Cardiac fibroblast (primary cell): ENCODE data around the gene DDRGK1.
A peak's percentile ranks its signal among the peaks of the same experiment; 100 is the strongest.

Experiments
- DNase-seq, 2 donors: peaks; one replicate each; pipeline versions ENCODE4 v3.0.0 to v3.0.0-alpha.2; 2010; ENCODE audit warnings: low read depth in 2 of 2
- H3K4me3 ChIP-seq, 2 donors: replicated peaks in 1 of 2; 1 replicate in 1 of 2; 2 replicates in 1 of 2; pipeline ENCODE4 v1.5.1; 2011; ENCODE audit warnings: low read depth in 2 of 2, low read length in 2 of 2, mild to moderate bottlenecking in 2 of 2, moderate library complexity in 1 of 2
- TF ChIP-seq, protein P1 (sequence below): IDR thresholded peaks from one replicate; pipeline ENCODE4 v1.5.1; 2011; ENCODE audit warnings: low read depth, mild to moderate bottlenecking, low read length, inconsistent platforms

Gene DDRGK1

DNA sequence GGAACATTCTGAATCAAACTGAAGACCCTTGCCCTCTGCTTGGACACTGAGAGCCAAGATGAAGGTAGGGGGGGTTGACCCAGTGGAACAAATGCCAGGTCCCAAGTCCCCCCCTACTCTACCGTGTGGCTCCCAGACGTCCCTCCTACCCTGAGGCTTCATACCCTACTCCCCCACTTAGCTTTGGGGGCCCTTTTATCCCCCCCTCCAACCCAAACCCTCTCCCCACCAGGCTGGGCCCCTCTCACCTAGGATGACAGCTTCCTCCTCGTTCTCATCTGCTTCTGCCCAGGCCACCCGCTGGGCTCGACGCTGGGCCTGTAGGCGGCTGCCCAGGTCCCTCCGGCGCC lies 1.5 kb downstream of the DDRGK1 start:
- H3K4me3 ChIP-seq, result peak overlapping the region; percentile 73 to 93
- TF ChIP-seq, protein P1, sequence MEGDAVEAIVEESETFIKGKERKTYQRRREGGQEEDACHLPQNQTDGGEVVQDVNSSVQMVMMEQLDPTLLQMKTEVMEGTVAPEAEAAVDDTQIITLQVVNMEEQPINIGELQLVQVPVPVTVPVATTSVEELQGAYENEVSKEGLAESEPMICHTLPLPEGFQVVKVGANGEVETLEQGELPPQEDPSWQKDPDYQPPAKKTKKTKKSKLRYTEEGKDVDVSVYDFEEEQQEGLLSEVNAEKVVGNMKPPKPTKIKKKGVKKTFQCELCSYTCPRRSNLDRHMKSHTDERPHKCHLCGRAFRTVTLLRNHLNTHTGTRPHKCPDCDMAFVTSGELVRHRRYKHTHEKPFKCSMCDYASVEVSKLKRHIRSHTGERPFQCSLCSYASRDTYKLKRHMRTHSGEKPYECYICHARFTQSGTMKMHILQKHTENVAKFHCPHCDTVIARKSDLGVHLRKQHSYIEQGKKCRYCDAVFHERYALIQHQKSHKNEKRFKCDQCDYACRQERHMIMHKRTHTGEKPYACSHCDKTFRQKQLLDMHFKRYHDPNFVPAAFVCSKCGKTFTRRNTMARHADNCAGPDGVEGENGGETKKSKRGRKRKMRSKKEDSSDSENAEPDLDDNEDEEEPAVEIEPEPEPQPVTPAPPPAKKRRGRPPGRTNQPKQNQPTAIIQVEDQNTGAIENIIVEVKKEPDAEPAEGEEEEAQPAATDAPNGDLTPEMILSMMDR, result no peak
- no peak for DNase-seq

GRCh38 chr20:3199976-3200755 lies 4.3 kb downstream of the DDRGK1 start:
- TF ChIP-seq, protein P1, result no peak
- no peak for DNase-seq
- no peak overlapping the region for H3K4me3 ChIP-seq

DNA sequence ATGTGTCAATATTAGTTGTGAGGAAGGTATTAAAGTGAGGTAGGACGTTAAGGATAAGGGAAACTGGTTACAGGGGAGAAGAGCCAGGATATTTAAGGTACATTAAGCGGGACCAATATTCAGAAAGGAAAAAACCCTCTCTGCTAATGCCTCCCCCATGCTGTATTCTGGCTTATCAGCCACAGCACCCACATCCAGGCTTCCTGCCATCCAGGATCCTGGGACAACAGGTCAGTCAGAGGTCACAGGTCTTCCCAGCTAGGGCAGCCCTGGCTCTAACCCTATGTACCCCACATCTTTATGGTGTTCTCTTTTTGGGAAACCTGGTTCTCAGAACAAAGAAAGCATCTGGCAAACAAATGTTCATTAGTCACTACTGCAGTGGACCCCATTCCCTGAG lies 5.3 kb downstream of the DDRGK1 start:
- no peak for DNase-seq
- TF ChIP-seq, protein P1, result no peak
- H3K4me3 ChIP-seq, result no peak overlapping the region

DNA sequence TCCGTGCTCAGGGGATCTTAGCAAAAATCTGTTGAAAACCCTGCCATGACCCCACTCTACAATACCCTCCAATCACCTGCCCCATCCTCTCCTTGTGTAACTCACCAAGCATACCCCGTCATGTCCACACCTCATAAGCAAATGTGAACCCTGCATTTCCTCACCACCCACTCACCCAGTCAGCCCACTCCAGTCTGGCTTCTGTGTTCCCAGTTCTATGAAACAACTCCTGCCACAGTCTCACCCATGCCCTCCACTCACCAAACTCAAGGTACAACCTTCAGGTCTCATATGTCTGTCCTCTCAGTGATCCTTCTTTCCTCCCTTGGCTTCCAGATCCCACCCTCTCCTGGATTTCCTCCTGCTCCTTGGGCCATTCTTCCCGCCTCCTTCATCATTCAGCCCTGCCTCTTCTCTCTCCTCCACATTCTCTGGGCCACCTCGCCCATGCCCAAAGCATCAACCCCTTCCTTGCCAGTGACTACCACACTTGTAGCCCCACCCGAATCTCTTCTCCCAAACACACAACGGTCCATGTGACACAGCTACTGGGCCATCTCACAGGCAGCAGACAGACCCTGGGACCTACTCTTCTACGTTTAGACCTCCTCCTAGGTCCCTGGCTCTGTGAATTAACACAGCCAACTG lies 8.8 kb downstream of the DDRGK1 start:
- no peak for DNase-seq
- H3K4me3 ChIP-seq, result no peak overlapping the region
- TF ChIP-seq, protein P1, result no peak

- no peak overlapping the region for H3K4me3 ChIP-seq
- no peak for DNase-seq
- TF ChIP-seq, protein P1, result no peak
Observed at GRCh38 chr20:3194617-3195280, 9.7 kb downstream of the DDRGK1 start.

GRCh38 chr20:3193806-3194616 lies 10.5 kb downstream of the DDRGK1 start:
- no peak for DNase-seq
- H3K4me3 ChIP-seq, result no peak overlapping the region
- TF ChIP-seq, protein P1, result no peak
